Sigmoid colon (tissue), 3 donors: ENCODE measurements around the gene AIFM2.

ENCODE experiments used
- CTCF ChIP-seq, 4 experiments: fragments of 450-650 bp in 3 of 4; fragments of 200-600 bp in 1 of 4; IDR thresholded peaks; one replicate each; pipeline ENCODE4 v1.5.1; 2016 to 2019; ENCODE audit warnings: antibody characterized with exemption in 4 of 4, mild to moderate bottlenecking in 3 of 4, moderate library complexity in 2 of 4
- POLR2A ChIP-seq, 2 donors: fragments of 450-650 bp; IDR thresholded peaks; one replicate each; pipeline ENCODE4 v1.6.1; 2016; ENCODE audit warnings: antibody characterized with exemption in 2 of 2, mild to moderate bottlenecking in 2 of 2, moderate library complexity in 2 of 2

GRCh38 chr10:70166394-70166793 is 33.8 kb upstream of the AIFM2 start:
- TF ChIP-seq CTCF (IDR thresholded peaks at IDR 0.05) (no peak), POLR2A (IDR thresholded peaks at IDR 0.05) (no peak)
